ENCODE results near the gene ZNF98.

DNA sequence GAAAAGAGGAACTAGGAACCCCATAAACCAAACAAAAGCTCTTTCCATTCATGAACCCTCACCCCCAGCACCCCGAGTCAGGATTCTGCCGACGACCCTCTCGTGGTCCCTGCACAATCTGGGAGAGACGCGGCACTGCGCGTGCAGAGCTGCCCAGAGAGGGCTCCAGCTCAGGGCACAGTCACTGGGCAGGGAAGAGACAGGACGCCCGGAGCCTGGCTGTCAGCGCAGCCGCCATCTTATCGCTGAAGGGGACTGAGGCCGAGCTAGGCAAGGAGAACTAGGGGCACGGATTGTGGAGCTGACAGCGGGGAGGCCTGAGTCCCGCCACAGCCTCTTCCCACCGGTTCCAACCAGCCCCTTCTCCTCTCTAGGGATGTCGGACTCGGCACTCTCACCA is 349 bp downstream of the ZNF98 start:
- TF ChIP-seq CEBPB (IDR thresholded peaks at IDR 0.05; ENCODE audit: low read depth) = no peak
- no peak for TF ChIP-seq EZH2phosphoT487 (IDR thresholded peaks at IDR 0.05; ENCODE audit: borderline replicate concordance)
- TF ChIP-seq, protein P1, sequence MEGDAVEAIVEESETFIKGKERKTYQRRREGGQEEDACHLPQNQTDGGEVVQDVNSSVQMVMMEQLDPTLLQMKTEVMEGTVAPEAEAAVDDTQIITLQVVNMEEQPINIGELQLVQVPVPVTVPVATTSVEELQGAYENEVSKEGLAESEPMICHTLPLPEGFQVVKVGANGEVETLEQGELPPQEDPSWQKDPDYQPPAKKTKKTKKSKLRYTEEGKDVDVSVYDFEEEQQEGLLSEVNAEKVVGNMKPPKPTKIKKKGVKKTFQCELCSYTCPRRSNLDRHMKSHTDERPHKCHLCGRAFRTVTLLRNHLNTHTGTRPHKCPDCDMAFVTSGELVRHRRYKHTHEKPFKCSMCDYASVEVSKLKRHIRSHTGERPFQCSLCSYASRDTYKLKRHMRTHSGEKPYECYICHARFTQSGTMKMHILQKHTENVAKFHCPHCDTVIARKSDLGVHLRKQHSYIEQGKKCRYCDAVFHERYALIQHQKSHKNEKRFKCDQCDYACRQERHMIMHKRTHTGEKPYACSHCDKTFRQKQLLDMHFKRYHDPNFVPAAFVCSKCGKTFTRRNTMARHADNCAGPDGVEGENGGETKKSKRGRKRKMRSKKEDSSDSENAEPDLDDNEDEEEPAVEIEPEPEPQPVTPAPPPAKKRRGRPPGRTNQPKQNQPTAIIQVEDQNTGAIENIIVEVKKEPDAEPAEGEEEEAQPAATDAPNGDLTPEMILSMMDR (IDR thresholded peaks at IDR 0.05 in 2 of 3, conservative IDR thresholded peaks at IDR 0.05 in 1 of 3; ENCODE audit: borderline replicate concordance in 1 of 3, insufficient read depth in 1 of 3, low read depth in 2 of 3, low read length in 2 of 3) = no peak
- no peak for TF ChIP-seq POLR2A (IDR thresholded peaks at IDR 0.05; ENCODE audit: borderline replicate concordance, extremely low read depth, insufficient read depth, insufficient read length)
- no peak for TF ChIP-seq SRF (IDR thresholded peaks at IDR 0.05; ENCODE audit: low read depth)
- TF ChIP-seq YY1 (IDR thresholded peaks at IDR 0.05; ENCODE audit: extremely low read depth, insufficient replicate concordance, low read depth, low read length) = no peak
- TF ChIP-seq RAD21 (IDR thresholded peaks at IDR 0.05; ENCODE audit: low read depth) = no peak
- no peak for TF ChIP-seq EZH2 (IDR thresholded peaks at IDR 0.05)
- TF ChIP-seq MAX (IDR thresholded peaks at IDR 0.05) = no peak
- TF ChIP-seq POLR2AphosphoS5 (IDR thresholded peaks at IDR 0.05; ENCODE audit: low read depth, low read length) = no peak
- TF ChIP-seq SIN3A (IDR thresholded peaks at IDR 0.05; ENCODE audit: low read depth) = no peak
